Measurements from ENCODE around the gene CTXND2.

- TF ChIP-seq POLR2A (IDR thresholded peaks at IDR 0.05; ENCODE audit: low read length) (no peak), GATA1 (IDR thresholded peaks at IDR 0.05; ENCODE audit: low read depth, low read length) (no peak)
These were observed 13.4 kb upstream of the CTXND2 start for GRCh38 chr1:150873521-150873920.
